ENCODE data around the gene GMDS. TPM values are rescaled to one million over a fixed set of nuclear protein-coding genes. Genes with fewer than 3 reads are reported as not detected.

GMDS gene
- total and polyA plus RNA-seq, 2 of the 4 experiments (the other 2 are of a cell fraction): 7.3 to 21.9 TPM

- H3K36me3 ChIP-seq (ENCODE audit: control insufficient read depth, insufficient read depth, low read length): no peaks in the 10 kb centered on the region
- no peaks in the 10 kb centered on the region for H3K79me1 ChIP-seq (ENCODE audit: low read depth in 1 of 2, low read length in 2 of 2)
- no peak overlapping the region for H2BK15ac ChIP-seq (ENCODE audit: low read depth, low read length)
- H3K14ac ChIP-seq (replicated peaks; ENCODE audit: low read depth, low read length): no peak overlapping the region
- BruUV-seq (replicated peaks): no TSS peak
- H3K4me1 ChIP-seq (ENCODE audit: control insufficient read depth, insufficient read depth, low read length): peaks cover 2% of the 10 kb centered on the region; the same call in 1 of the 2 replicates
- ChIA-PET POLR2A (ENCODE audit: unreplicated experiment) (no interaction called here), CTCF (interaction anchor here (1.0 to 1.1 kb wide), 2 partner anchors 10 to 11 kb away, joined by 3 read pairs; no protein-coding TSS in a partner anchor)
- TF ChIP-seq, protein P1, sequence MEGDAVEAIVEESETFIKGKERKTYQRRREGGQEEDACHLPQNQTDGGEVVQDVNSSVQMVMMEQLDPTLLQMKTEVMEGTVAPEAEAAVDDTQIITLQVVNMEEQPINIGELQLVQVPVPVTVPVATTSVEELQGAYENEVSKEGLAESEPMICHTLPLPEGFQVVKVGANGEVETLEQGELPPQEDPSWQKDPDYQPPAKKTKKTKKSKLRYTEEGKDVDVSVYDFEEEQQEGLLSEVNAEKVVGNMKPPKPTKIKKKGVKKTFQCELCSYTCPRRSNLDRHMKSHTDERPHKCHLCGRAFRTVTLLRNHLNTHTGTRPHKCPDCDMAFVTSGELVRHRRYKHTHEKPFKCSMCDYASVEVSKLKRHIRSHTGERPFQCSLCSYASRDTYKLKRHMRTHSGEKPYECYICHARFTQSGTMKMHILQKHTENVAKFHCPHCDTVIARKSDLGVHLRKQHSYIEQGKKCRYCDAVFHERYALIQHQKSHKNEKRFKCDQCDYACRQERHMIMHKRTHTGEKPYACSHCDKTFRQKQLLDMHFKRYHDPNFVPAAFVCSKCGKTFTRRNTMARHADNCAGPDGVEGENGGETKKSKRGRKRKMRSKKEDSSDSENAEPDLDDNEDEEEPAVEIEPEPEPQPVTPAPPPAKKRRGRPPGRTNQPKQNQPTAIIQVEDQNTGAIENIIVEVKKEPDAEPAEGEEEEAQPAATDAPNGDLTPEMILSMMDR (conservative IDR thresholded peaks at IDR 0.05; ENCODE audit: low read depth, low read length): no peak
- TF ChIP-seq RCOR1 (IDR thresholded peaks at IDR 0.05; ENCODE audit: insufficient replicate concordance, low read length) (no peak), NFE2L2 (IDR thresholded peaks at IDR 0.05; ENCODE audit: low read depth, low read length) (no peak), POLR2A (IDR thresholded peaks at IDR 0.05; ENCODE audit: low read depth, low read length) (no peak), SMC3 (IDR thresholded peaks at IDR 0.05; ENCODE audit: low read depth, low read length) (no peak), ELK1 (IDR thresholded peaks at IDR 0.05; ENCODE audit: borderline replicate concordance, low read depth, low read length) (no peak), BHLHE40 (IDR thresholded peaks at IDR 0.05; ENCODE audit: low read depth, low read length) (no peak)
- intact Hi-C loops (cut with micrococcal nuclease) (no loop called here), dilution Hi-C loops (cut with HindIII; ENCODE audit: low sequenced_read_pairs, unreplicated experiment) (no loop called here), in situ Hi-C loops (cut with MboI; ENCODE audit: low sequenced_read_pairs) (no loop called here)
- no peak overlapping the region for H2AK9ac ChIP-seq (replicated peaks; ENCODE audit: low read depth, low read length, poor library complexity)
- H3K4me2 ChIP-seq (ENCODE audit: low read depth, low read length): no peak overlapping the region
- no peak overlapping the region for H3K4ac ChIP-seq (ENCODE audit: low read depth, low read length)
- no peaks in the 10 kb centered on the region for H4K20me1 ChIP-seq (ENCODE audit: insufficient read depth, low read length)
- no peak overlapping the region for H2AFZ ChIP-seq (replicated peaks; ENCODE audit: low read length, poor library complexity)
- ATAC-seq (ENCODE audit: low read depth) (no peak), DNase-seq (no peak)
- H3K56ac ChIP-seq (ENCODE audit: extremely low read depth, insufficient read depth, low read length): no peak overlapping the region
- no peak overlapping the region for H3K9ac ChIP-seq (ENCODE audit: low read depth, low read length)
- H3K27me3 ChIP-seq (ENCODE audit: control insufficient read depth, insufficient read depth, low read length): no peaks in the 10 kb centered on the region
- no peak overlapping the region for H3K18ac ChIP-seq (ENCODE audit: low read depth, low read length)
- peaks cover 3% of the 10 kb centered on the region; the same call in 1 of the 2 replicates for H3K9me1 ChIP-seq (ENCODE audit: insufficient read depth, low read length)
- H4K8ac ChIP-seq (ENCODE audit: low read depth in 2 of 2, low read length in 2 of 2): no peak overlapping the region
- H3K23ac ChIP-seq (ENCODE audit: low read depth, low read length): no peak overlapping the region
- H2BK20ac ChIP-seq (ENCODE audit: low read depth, low read length): no peak overlapping the region
- H3K9me3 ChIP-seq (ENCODE audit: control insufficient read depth, insufficient read depth, low read length): no peaks in the 10 kb centered on the region
- no peak overlapping the region for H4K91ac ChIP-seq (ENCODE audit: insufficient read depth, low read depth, low read length)
- H3K4me3 ChIP-seq (ENCODE audit: insufficient read depth, low read depth, low read length): no peak overlapping the region
- no CpG with 5 or more reads among the region's 4 CpGs for WGBS, 2 experiments (ENCODE audit: extremely low coverage in 2 of 2, insufficient read length in 1 of 2)
- no peak overlapping the region for H4K5ac ChIP-seq (ENCODE audit: low read depth, low read length)
- no peak overlapping the region for H2AK5ac ChIP-seq (ENCODE audit: low read depth, low read length)
- no peak overlapping the region for H3K27ac ChIP-seq (ENCODE audit: insufficient read depth, low read length)
- H2BK5ac ChIP-seq (ENCODE audit: low read depth, low read length, poor library complexity, severe bottlenecking): no peak overlapping the region
- no peak overlapping the region for H2BK120ac ChIP-seq (ENCODE audit: low read depth, low read length)
These were observed 463.6 kb downstream of the GMDS start for GRCh38 chr6:1781817-1782184.
